Measurements from ENCODE around the gene MFAP4. TPM values are rescaled to one million over a fixed set of nuclear protein-coding genes. Genes with fewer than 3 reads are reported as not detected.

The MFAP4 gene
- total RNA-seq, 1 experiment from 2014 or later: 4.0 TPM

- no peaks in the 10 kb centered on the region for H3K4me1 Mint-ChIP-seq
- H3K4me3 Mint-ChIP-seq: no peak overlapping the region
- TF ChIP-seq ZSCAN18 (CRISPR knock-in tag; IDR thresholded peaks at IDR 0.05) (no peak), MXD4 (CRISPR knock-in tag; IDR thresholded peaks at IDR 0.05; ENCODE audit: borderline replicate concordance) (no peak), ZNF671 (CRISPR knock-in tag; IDR thresholded peaks at IDR 0.05) (no peak), PREB (CRISPR knock-in tag; IDR thresholded peaks at IDR 0.05; ENCODE audit: borderline replicate concordance) (no peak), KAT7 (CRISPR knock-in tag; IDR thresholded peaks at IDR 0.05; ENCODE audit: borderline replicate concordance) (no peak), NR1H2 (CRISPR knock-in tag; IDR thresholded peaks at IDR 0.05) (no peak), CREM (CRISPR knock-in tag; IDR thresholded peaks at IDR 0.05) (no peak), USF1 (CRISPR knock-in tag; IDR thresholded peaks at IDR 0.05) (no peak), SP1 (CRISPR knock-in tag; conservative IDR thresholded peaks at IDR 0.05) (no peak), MAX (CRISPR knock-in tag; IDR thresholded peaks at IDR 0.05) (no peak)
- TF ChIP-seq, protein P1, sequence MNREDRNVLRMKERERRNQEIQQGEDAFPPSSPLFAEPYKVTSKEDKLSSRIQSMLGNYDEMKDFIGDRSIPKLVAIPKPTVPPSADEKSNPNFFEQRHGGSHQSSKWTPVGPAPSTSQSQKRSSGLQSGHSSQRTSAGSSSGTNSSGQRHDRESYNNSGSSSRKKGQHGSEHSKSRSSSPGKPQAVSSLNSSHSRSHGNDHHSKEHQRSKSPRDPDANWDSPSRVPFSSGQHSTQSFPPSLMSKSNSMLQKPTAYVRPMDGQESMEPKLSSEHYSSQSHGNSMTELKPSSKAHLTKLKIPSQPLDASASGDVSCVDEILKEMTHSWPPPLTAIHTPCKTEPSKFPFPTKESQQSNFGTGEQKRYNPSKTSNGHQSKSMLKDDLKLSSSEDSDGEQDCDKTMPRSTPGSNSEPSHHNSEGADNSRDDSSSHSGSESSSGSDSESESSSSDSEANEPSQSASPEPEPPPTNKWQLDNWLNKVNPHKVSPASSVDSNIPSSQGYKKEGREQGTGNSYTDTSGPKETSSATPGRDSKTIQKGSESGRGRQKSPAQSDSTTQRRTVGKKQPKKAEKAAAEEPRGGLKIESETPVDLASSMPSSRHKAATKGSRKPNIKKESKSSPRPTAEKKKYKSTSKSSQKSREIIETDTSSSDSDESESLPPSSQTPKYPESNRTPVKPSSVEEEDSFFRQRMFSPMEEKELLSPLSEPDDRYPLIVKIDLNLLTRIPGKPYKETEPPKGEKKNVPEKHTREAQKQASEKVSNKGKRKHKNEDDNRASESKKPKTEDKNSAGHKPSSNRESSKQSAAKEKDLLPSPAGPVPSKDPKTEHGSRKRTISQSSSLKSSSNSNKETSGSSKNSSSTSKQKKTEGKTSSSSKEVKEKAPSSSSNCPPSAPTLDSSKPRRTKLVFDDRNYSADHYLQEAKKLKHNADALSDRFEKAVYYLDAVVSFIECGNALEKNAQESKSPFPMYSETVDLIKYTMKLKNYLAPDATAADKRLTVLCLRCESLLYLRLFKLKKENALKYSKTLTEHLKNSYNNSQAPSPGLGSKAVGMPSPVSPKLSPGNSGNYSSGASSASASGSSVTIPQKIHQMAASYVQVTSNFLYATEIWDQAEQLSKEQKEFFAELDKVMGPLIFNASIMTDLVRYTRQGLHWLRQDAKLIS (CRISPR knock-in tag; IDR thresholded peaks at IDR 0.05; ENCODE audit: borderline replicate concordance): no peak
- peaks cover 12% of the 10 kb centered on the region; the same call in 1 of the 2 replicates for H3K36me3 Mint-ChIP-seq
- no peaks in the 10 kb centered on the region for H3K9me3 Mint-ChIP-seq
- no peak for ATAC-seq
- ChIA-PET CTCF (interaction anchor here (1.2 kb wide), 1 partner anchor 11 kb away, joined by 4 read pairs; no protein-coding TSS in a partner anchor), POLR2A (no interaction called here)
- no peak for DNase-seq (ENCODE audit: low spot score)
- no peaks in the 10 kb centered on the region for H3K27me3 Mint-ChIP-seq (ENCODE audit: low read depth)
- no peak overlapping the region for H3K27ac Mint-ChIP-seq
Measured at GRCh38 chr17:19348806-19349205, 38.2 kb downstream of the MFAP4 start.

- TF ChIP-seq ZNF263 (CRISPR knock-in tag; IDR thresholded peaks at IDR 0.05; ENCODE audit: low read depth) (no peak), ETV6 (CRISPR knock-in tag; IDR thresholded peaks at IDR 0.05) (no peak), ZBTB21 (CRISPR knock-in tag; IDR thresholded peaks at IDR 0.05; ENCODE audit: borderline replicate concordance) (no peak), ZNF317 (CRISPR knock-in tag; IDR thresholded peaks at IDR 0.05; ENCODE audit: borderline replicate concordance, low read depth) (no peak), ZNF121 (CRISPR knock-in tag; IDR thresholded peaks at IDR 0.05) (no peak), ZNF532 (CRISPR knock-in tag; IDR thresholded peaks at IDR 0.05; ENCODE audit: borderline replicate concordance) (no peak), ZSCAN18 (CRISPR knock-in tag; IDR thresholded peaks at IDR 0.05) (no peak), CREM (CRISPR knock-in tag; IDR thresholded peaks at IDR 0.05) (no peak)
- TF ChIP-seq, protein P2, sequence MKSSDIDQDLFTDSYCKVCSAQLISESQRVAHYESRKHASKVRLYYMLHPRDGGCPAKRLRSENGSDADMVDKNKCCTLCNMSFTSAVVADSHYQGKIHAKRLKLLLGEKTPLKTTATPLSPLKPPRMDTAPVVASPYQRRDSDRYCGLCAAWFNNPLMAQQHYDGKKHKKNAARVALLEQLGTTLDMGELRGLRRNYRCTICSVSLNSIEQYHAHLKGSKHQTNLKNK (CRISPR knock-in tag; IDR thresholded peaks at IDR 0.05): no peak
- CTCF ChIA-PET: interaction anchor here (0.9 kb wide), 1 partner anchor 10 kb away, joined by 6 read pairs; no protein-coding TSS in a partner anchor
- ATAC-seq (no peak), DNase-seq (ENCODE audit: low spot score) (no peak)
- H3K27me3 Mint-ChIP-seq (ENCODE audit: low read depth): no peaks in the 10 kb centered on the region
- POLR2A ChIA-PET: no interaction called here
- no peak overlapping the region for H3K4me3 Mint-ChIP-seq
- no peaks in the 10 kb centered on the region for H3K4me1 Mint-ChIP-seq
- no peaks in the 10 kb centered on the region for H3K9me3 Mint-ChIP-seq
- H3K36me3 Mint-ChIP-seq: peaks cover 12% of the 10 kb centered on the region; the same call in 1 of the 2 replicates
- H3K27ac Mint-ChIP-seq: no peak overlapping the region
Measured at GRCh38 chr17:19348081-19348650, 38.8 kb downstream of the MFAP4 start.
